ENCODE data around the gene CSF3. TPM values are rescaled to one million over a fixed set of nuclear protein-coding genes. Genes with fewer than 3 reads are reported as not detected.

CSF3 gene
- total and polyA plus RNA-seq, 2 experiments from 2014 or later, result 0.13 TPM; not detected in 1

DNA sequence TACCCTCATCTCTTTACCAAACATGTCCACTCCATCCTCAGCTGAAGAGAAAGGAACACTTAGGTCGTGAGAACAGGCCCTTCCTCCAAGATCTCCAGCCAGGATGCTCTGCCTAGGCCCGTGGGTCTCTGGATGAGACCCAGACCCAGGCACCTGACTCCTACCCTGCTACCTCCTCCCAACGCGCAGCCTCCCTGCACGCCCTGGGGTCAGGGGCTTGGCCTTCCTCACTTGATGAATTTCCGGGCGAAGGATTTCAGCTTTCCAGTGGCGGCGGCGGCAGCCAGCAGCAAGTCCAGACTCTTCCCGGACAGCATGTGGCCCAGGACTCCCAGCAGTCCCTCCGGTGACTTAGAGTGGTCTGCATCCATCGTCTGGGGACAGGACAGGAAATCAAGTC is 13.4 kb downstream of the CSF3 start:
- H3K4me2 ChIP-seq (ENCODE audit: unreplicated experiment), result no peak overlapping the region
- DNase-seq, result no peak
- in situ Hi-C loops (cut with MboI), result no loop called here
- no peak overlapping the region for H3K9ac ChIP-seq
- H4K20me1 ChIP-seq (ENCODE audit: insufficient read depth), result no peaks in the 10 kb centered on the region
- no peaks in the 10 kb centered on the region for H3K27me3 ChIP-seq (replicated peaks; ENCODE audit: insufficient read depth)
- no peak overlapping the region for H3K27ac ChIP-seq
- 0 out of 2 replicates have a peak, but pooled peaks cover 6% of the 10 kb centered on the region for H3K4me1 ChIP-seq (ENCODE audit: insufficient read depth)
- H3K9me2 ChIP-seq (ENCODE audit: insufficient read depth), result no peaks in the 10 kb centered on the region
- no peak overlapping the region for H2AFZ ChIP-seq
- H3K79me2 ChIP-seq (ENCODE audit: insufficient read depth), result no peaks in the 10 kb centered on the region
- 87% methylated on average over 13 of the region's 13 CpGs for WGBS, 2 experiments (ENCODE audit: low coverage in 1 of 2, low lambda C conversion rate in 2 of 2, missing lambda C conversion rate in 2 of 2)
- H3K36me3 ChIP-seq (ENCODE audit: low read depth), result no peaks in the 10 kb centered on the region; the same call in 1 of the 2 replicates
- TF ChIP-seq EZH2phosphoT487 (IDR thresholded peaks at IDR 0.05; ENCODE audit: insufficient read depth, low read depth), result no peak
- no peak for TF ChIP-seq EZH2 (IDR thresholded peaks at IDR 0.05; ENCODE audit: insufficient read depth, poor library complexity, severe bottlenecking)
- no peak overlapping the region for H3K4me3 ChIP-seq
- H3K9me3 ChIP-seq (ENCODE audit: low read depth), result no peaks in the 10 kb centered on the region
- H3F3A ChIP-seq (ENCODE audit: insufficient read depth), result peaks cover 9% of the 10 kb centered on the region; the same call in 1 of the 2 replicates

DNA sequence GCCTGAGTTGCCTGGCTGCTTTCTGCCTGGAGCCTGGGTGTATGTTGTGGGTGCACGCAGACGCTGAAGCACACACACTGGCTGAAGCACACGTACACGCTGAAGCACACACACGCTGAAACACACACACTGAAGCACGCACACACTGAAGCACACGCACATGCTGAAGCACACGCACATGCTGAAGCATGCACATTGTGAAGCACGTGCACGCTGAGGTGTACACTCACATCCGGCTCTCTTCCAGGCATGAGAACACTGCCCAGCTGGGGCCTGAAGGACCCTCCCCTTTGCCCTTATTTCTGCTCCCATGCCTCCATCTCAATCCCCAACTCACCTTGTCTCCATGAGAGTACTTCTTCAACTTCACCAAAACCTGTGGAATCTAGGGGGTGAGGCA is 16.5 kb downstream of the CSF3 start:
- Histone ChIP-seq H3K4me1 (ENCODE audit: insufficient read depth) (no peaks in the 10 kb centered on the region), H3K79me2 (ENCODE audit: insufficient read depth) (no peaks in the 10 kb centered on the region), H3K36me3 (ENCODE audit: low read depth) (no peaks in the 10 kb centered on the region; the same call in 1 of the 2 replicates), H3F3A (ENCODE audit: insufficient read depth) (peaks cover 6% of the 10 kb centered on the region; the same call in 1 of the 2 replicates), H4K20me1 (ENCODE audit: insufficient read depth) (no peaks in the 10 kb centered on the region), H3K4me3 (no peak overlapping the region), H3K4me2 (ENCODE audit: unreplicated experiment) (no peak overlapping the region), H2AFZ (no peak overlapping the region), H3K9me2 (ENCODE audit: insufficient read depth) (no peaks in the 10 kb centered on the region), H3K27me3 (replicated peaks; ENCODE audit: insufficient read depth) (no peaks in the 10 kb centered on the region), H3K9me3 (ENCODE audit: low read depth) (no peaks in the 10 kb centered on the region), H3K9ac (no peak overlapping the region), H3K27ac (no peak overlapping the region)
- in situ Hi-C loops (cut with MboI), result no loop called here
- TF ChIP-seq EZH2 (IDR thresholded peaks at IDR 0.05; ENCODE audit: insufficient read depth, poor library complexity, severe bottlenecking) (no peak), EZH2phosphoT487 (IDR thresholded peaks at IDR 0.05; ENCODE audit: insufficient read depth, low read depth) (no peak)
- no peak for DNase-seq
- WGBS, 2 experiments (ENCODE audit: low coverage in 1 of 2, low lambda C conversion rate in 2 of 2, missing lambda C conversion rate in 2 of 2), result 98 to 99% methylated on average over 11 of the region's 11 CpGs

DNA sequence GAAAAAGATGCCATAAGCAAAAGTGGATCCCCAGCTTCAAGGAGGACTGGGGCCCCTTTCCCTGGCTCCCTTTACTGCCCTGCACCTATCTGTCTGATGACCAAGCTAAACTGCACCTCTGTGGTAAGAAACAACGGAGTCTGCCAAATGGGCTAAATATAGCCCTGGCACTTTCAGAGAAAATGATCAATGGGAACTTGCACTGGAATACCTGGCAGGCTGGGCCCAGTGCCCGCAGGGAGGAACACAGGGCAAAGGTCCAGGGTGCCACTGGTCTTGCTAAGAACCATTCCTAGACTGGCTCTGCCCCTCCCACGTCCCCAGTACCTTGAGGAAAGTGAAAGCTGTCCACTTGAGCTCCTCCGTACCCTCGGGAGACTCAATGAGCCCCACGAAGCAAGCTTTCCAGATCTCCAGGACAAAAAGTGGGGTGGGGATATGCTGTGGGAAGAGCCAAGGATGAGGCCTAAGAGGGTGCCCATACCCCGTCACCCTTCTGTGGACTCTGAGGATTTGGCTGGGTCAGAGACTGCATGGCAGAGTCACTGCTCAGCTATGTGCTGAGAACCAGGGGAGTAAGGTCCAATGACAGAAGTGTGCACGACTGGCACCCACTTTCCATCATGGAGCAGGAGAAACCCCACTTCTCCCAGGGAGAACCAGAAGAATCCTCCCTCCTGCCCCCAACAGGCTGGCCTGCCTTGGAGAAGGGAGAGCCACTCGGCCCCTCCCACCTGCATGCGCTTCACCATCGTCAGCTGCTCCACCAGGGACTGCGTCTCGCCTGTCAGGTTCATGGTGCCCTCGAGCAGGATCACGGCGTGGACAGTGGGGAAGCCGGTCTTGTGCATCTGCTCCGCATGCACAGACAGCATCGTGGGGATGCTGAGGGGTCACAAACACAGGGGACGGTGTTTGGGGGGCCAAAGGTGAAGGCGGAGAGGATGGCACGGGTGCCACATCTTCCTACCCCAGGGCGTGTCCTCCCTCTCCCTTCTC is 17.4 kb downstream of the CSF3 start:
- no peaks in the 10 kb centered on the region for H4K20me1 ChIP-seq (ENCODE audit: insufficient read depth)
- H3K9me2 ChIP-seq (ENCODE audit: insufficient read depth), result no peaks in the 10 kb centered on the region
- 90 to 92% methylated on average over 23 of the region's 23 CpGs for WGBS, 2 experiments (ENCODE audit: low coverage in 1 of 2, low lambda C conversion rate in 2 of 2, missing lambda C conversion rate in 2 of 2)
- no peaks in the 10 kb centered on the region for H3K79me2 ChIP-seq (ENCODE audit: insufficient read depth)
- in situ Hi-C loops (cut with MboI), result no loop called here
- TF ChIP-seq EZH2 (IDR thresholded peaks at IDR 0.05; ENCODE audit: insufficient read depth, poor library complexity, severe bottlenecking), result no peak
- TF ChIP-seq EZH2phosphoT487 (IDR thresholded peaks at IDR 0.05; ENCODE audit: insufficient read depth, low read depth), result no peak
- H3F3A ChIP-seq (ENCODE audit: insufficient read depth), result peaks cover 5% of the 10 kb centered on the region; the same call in 1 of the 2 replicates
- no peak overlapping the region for H3K9ac ChIP-seq
- DNase-seq, result no peak
- H3K4me2 ChIP-seq (ENCODE audit: unreplicated experiment), result no peak overlapping the region
- H3K4me1 ChIP-seq (ENCODE audit: insufficient read depth), result no peaks in the 10 kb centered on the region
- H3K27ac ChIP-seq, result no peak overlapping the region
- H3K27me3 ChIP-seq (replicated peaks; ENCODE audit: insufficient read depth), result no peaks in the 10 kb centered on the region
- H3K4me3 ChIP-seq, result no peak overlapping the region
- no peaks in the 10 kb centered on the region for H3K9me3 ChIP-seq (ENCODE audit: low read depth)
- H2AFZ ChIP-seq, result no peak overlapping the region
- H3K36me3 ChIP-seq (ENCODE audit: low read depth), result no peaks in the 10 kb centered on the region; the same call in 1 of the 2 replicates

DNA sequence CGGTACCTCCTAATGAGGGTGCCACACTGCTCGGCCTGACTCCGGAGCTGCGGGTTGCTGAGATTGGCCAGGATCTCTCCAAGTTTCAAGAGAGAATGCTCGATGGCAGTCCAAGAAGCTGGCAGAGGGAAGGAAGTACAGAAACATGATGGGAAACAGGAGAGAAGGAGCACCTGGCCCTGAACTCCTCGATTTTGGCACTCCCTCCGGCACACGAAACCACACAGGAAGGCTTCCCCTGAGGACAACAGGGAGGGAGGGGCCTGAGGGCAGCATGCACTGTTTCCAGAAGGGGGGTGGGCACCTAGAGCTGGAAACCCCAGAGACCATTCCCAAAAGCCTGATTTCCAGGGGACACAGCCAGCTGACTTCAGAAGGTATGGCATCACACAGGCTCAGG is 18.1 kb downstream of the CSF3 start:
- H3F3A ChIP-seq (ENCODE audit: insufficient read depth), result no peaks in the 10 kb centered on the region; the same call in 1 of the 2 replicates
- H3K79me2 ChIP-seq (ENCODE audit: insufficient read depth), result no peaks in the 10 kb centered on the region
- H3K9me3 ChIP-seq (ENCODE audit: low read depth), result no peaks in the 10 kb centered on the region
- no peaks in the 10 kb centered on the region for H4K20me1 ChIP-seq (ENCODE audit: insufficient read depth)
- no peak for DNase-seq
- H3K4me2 ChIP-seq (ENCODE audit: unreplicated experiment), result no peak overlapping the region
- WGBS, 2 experiments (ENCODE audit: low coverage in 1 of 2, low lambda C conversion rate in 2 of 2, missing lambda C conversion rate in 2 of 2), result 83 to 88% methylated on average over 7 to 8 of the region's 8 CpGs
- TF ChIP-seq EZH2 (IDR thresholded peaks at IDR 0.05; ENCODE audit: insufficient read depth, poor library complexity, severe bottlenecking) (no peak), EZH2phosphoT487 (IDR thresholded peaks at IDR 0.05; ENCODE audit: insufficient read depth, low read depth) (no peak)
- H3K27ac ChIP-seq, result no peak overlapping the region
- H3K9me2 ChIP-seq (ENCODE audit: insufficient read depth), result no peaks in the 10 kb centered on the region
- H3K4me3 ChIP-seq, result no peak overlapping the region
- H3K4me1 ChIP-seq (ENCODE audit: insufficient read depth), result peaks cover 1% of the 10 kb centered on the region; the same call in 1 of the 2 replicates
- no peaks in the 10 kb centered on the region for H3K27me3 ChIP-seq (replicated peaks; ENCODE audit: insufficient read depth)
- in situ Hi-C loops (cut with MboI), result no loop called here
- H2AFZ ChIP-seq, result no peak overlapping the region
- H3K36me3 ChIP-seq (ENCODE audit: low read depth), result no peaks in the 10 kb centered on the region; the same call in 1 of the 2 replicates
- H3K9ac ChIP-seq, result no peak overlapping the region
